Stimulated activated CD8-positive, alpha-beta memory T cell treated with anti-CD3 and anti-CD28 coated beads, Interleukin-7, amount 100 ng/mL, for 1 hour (primary cell): ENCODE results near the gene KCNK4.
"Not testable (repeated sequence)": the region's sequence is repeated elsewhere in the genome, so short reads cannot be mapped to it uniquely, and the experiment has no call there.

Source experiments
- DNase-seq, 2 donors: peaks; one replicate each; pipeline ENCODE4 v3.0.0-alpha.2; 2020; ENCODE audit warnings: low read depth in 2 of 2

KCNK4 gene

GRCh38 chr11:64291262-64291751 is at the start of gene KCNK4:
TSS of gene KCNK4 (plus strand) at chr11:64291302. CDS start at chr11:64293019, 1,717 bp downstream.
- no peak for DNase-seq

- no peak for DNase-seq
These were observed 49.4 kb upstream of the KCNK4 start for GRCh38 chr11:64241491-64242374.

- DNase-seq = no peak
These were observed 47.8 kb upstream of the KCNK4 start for GRCh38 chr11:64243236-64243854.

GRCh38 chr11:64244107-64244506 is 47.0 kb upstream of the KCNK4 start:
- DNase-seq = no peak

- DNase-seq = no peak
These were observed 46.1 kb upstream of the KCNK4 start for GRCh38 chr11:64244966-64245365.

- DNase-seq = no peak
These were observed 45.7 kb upstream of the KCNK4 start for GRCh38 chr11:64245401-64245796.

GRCh38 chr11:64245797-64246620 is 45.1 kb upstream of the KCNK4 start:
- no peak for DNase-seq

- DNase-seq = not testable (repeated sequence)
These were observed 44.6 kb upstream of the KCNK4 start for GRCh38 chr11:64246621-64246870.

- DNase-seq = no peak
These were observed 44.0 kb upstream of the KCNK4 start, which contains the start of gene PPP1R14B for GRCh38 chr11:64246871-64247728. TSS of gene PPP1R14B (minus strand) at chr11:64246943. CDS start at chr11:64246673, 270 bp downstream.

GRCh38 chr11:64247729-64248531 is 43.2 kb upstream of the KCNK4 start:
- no peak for DNase-seq

- DNase-seq = no peak
These were observed 42.5 kb upstream of the KCNK4 start for GRCh38 chr11:64248578-64248977.

GRCh38 chr11:64249038-64249437 is 42.1 kb upstream of the KCNK4 start:
- no peak for DNase-seq

- DNase-seq = no peak
These were observed 41.3 kb upstream of the KCNK4 start for GRCh38 chr11:64249563-64250414.

GRCh38 chr11:64250415-64251015 is 40.6 kb upstream of the KCNK4 start:
- no peak for DNase-seq

- DNase-seq = no peak
These were observed 39.9 kb upstream of the KCNK4 start, which contains the start of gene PLCB3 for GRCh38 chr11:64251016-64251752. TSS of gene PLCB3 (plus strand) at chr11:64251530. CDS start at chr11:64251650, 120 bp downstream.

- no peak for DNase-seq
These were observed 39.4 kb upstream of the KCNK4 start for GRCh38 chr11:64251753-64252002.

GRCh38 chr11:64252003-64252872 is 38.9 kb upstream of the KCNK4 start:
- DNase-seq = no peak

GRCh38 chr11:64253043-64253442 is 38.1 kb upstream of the KCNK4 start:
- no peak for DNase-seq
